GM19395 (cell line): ENCODE measurements around the gene COL13A1.

ENCODE experiments used
- ATAC-seq: cut with Tn5 transposase; IDR thresholded peaks from one replicate; pipeline ENCODE4 v1.9.1; 2021; ENCODE audit warnings: mild to moderate bottlenecking, moderate library complexity; ENCODE audit not compliant: unreplicated experiment

The COL13A1 gene

GRCh38 chr10:69901628-69902505 is 100.2 kb downstream of the COL13A1 start:
- no peak for ATAC-seq

- ATAC-seq: no peak
Measured at GRCh38 chr10:69902835-69903535, 101.3 kb downstream of the COL13A1 start.

- ATAC-seq: no peak
Measured at GRCh38 chr10:69904533-69904932, 102.8 kb downstream of the COL13A1 start.

- no peak for ATAC-seq
Measured at GRCh38 chr10:69906425-69906824, 104.7 kb downstream of the COL13A1 start.

GRCh38 chr10:69907517-69907916 is 105.8 kb downstream of the COL13A1 start:
- ATAC-seq: no peak

- ATAC-seq: no peak
Measured at GRCh38 chr10:69908124-69908523, 106.4 kb downstream of the COL13A1 start.

- no peak for ATAC-seq
Measured at GRCh38 chr10:69910561-69910960, 108.9 kb downstream of the COL13A1 start.

- ATAC-seq: no peak
Measured at GRCh38 chr10:69911613-69912528, 110.2 kb downstream of the COL13A1 start.

- ATAC-seq: no peak
Measured at GRCh38 chr10:69912589-69912988, 110.9 kb downstream of the COL13A1 start.

- ATAC-seq: no peak
Measured at GRCh38 chr10:69913606-69914382, 112.1 kb downstream of the COL13A1 start.

- no peak for ATAC-seq
Measured at GRCh38 chr10:69914398-69915214, 112.9 kb downstream of the COL13A1 start.

GRCh38 chr10:69915215-69915560 is 113.5 kb downstream of the COL13A1 start:
- ATAC-seq: no peak

GRCh38 chr10:69916118-69916517 is 114.4 kb downstream of the COL13A1 start:
- ATAC-seq: no peak

GRCh38 chr10:69918036-69918435 is 116.3 kb downstream of the COL13A1 start:
- ATAC-seq: no peak

GRCh38 chr10:69919250-69919649 is 117.5 kb downstream of the COL13A1 start:
- no peak for ATAC-seq

GRCh38 chr10:69925111-69925510 is 123.4 kb downstream of the COL13A1 start:
- ATAC-seq: no peak

- ATAC-seq: no peak
Measured at GRCh38 chr10:69928339-69928738, 126.6 kb downstream of the COL13A1 start.

- ATAC-seq: no peak
Measured at GRCh38 chr10:69929575-69929974, 127.9 kb downstream of the COL13A1 start.

- no peak for ATAC-seq
Measured at GRCh38 chr10:69934768-69935167, 133.1 kb downstream of the COL13A1 start.

GRCh38 chr10:69936091-69936490 is 134.4 kb downstream of the COL13A1 start:
- ATAC-seq: no peak
